SH-SY5Y (cell line): ENCODE results near the gene DGKH.

Source experiments
- GATA2 ChIP-seq: IDR thresholded peaks from 2 replicates; pipeline ENCODE4 v1.6.1; 2011; ENCODE audit warnings: mild to moderate bottlenecking, low read depth, low read length
- GATA3 ChIP-seq: IDR thresholded peaks from 2 replicates; pipeline ENCODE4 v1.6.1; 2011; ENCODE audit warnings: low read depth, mild to moderate bottlenecking, low read length, moderate library complexity

GRCh38 chr13:42109957-42110356, 61.5 kb downstream of the DGKH start:
- TF ChIP-seq GATA2, result no peak
- TF ChIP-seq GATA3, result no peak
